OCI-LY3 (cell line): ENCODE results near the gene SLC4A7.

Experiments
- H2AFZ ChIP-seq: fragments of 200-600, 300-600 bp; shearing (Covaris generic); 2 replicates; pipeline ENCODE4 v1.6.0; 2014; ENCODE audit warnings: antibody characterized with exemption, low read depth, low read length
- H3K27ac ChIP-seq: fragments of 200-600, 300-600 bp; sonication (generic); 2 replicates; pipeline ENCODE4 v1.5.1; 2014; ENCODE audit warnings: mild to moderate bottlenecking, low read length, moderate library complexity, mixed read lengths
- H3K27me3 ChIP-seq: fragments of 200-600, 300-600 bp; sonication (generic); 2 replicates; pipeline ENCODE4 v1.6.1; 2014; ENCODE audit warnings: low read depth, low read length, mixed read lengths
- H3K36me3 ChIP-seq: fragments of 200-600, 300-600 bp; sonication (generic); replicated peaks from 2 replicates; pipeline ENCODE3; 2014; ENCODE audit warnings: low read depth, low read length, mixed read lengths
- H3K4me1 ChIP-seq: fragments of 300-600, 200-600 bp; sonication (generic); 2 replicates; pipeline ENCODE4 v1.6.1; 2014; ENCODE audit warnings: low read length, mixed read lengths
- H3K4me2 ChIP-seq: fragments of 200-600, 300-600 bp; sonication (generic); 2 replicates; pipeline ENCODE4 v1.6.1; 2014; ENCODE audit warnings: low read length, mixed read lengths
- H3K4me3 ChIP-seq: fragments of 300-600, 200-600 bp; sonication (generic); 2 replicates; pipeline ENCODE4 v1.5.1; 2014; ENCODE audit warnings: antibody characterized with exemption, mild to moderate bottlenecking, low read length, moderate library complexity
- H3K79me2 ChIP-seq: fragments of 300-600, 200-600 bp; shearing (Covaris generic); 2 replicates; pipeline ENCODE4 v1.6.1; 2014; ENCODE audit warnings: mild to moderate bottlenecking, low read length, mixed read lengths
- H3K9ac ChIP-seq: fragments of 300-600, 200-600 bp; shearing (Covaris generic); 2 replicates; pipeline ENCODE4 v1.6.0; 2014; ENCODE audit warnings: mild to moderate bottlenecking, low read length, moderate library complexity
- H3K9me3 ChIP-seq: fragments of 200-600, 300-600 bp; shearing (Covaris generic); 2 replicates; pipeline ENCODE4 v1.6.1; 2014; ENCODE audit warnings: low read length, mixed read lengths; ENCODE audit not compliant: insufficient read depth
- H4K20me1 ChIP-seq: fragments of 200-600, 300-600 bp; sonication (generic); 2 replicates; pipeline ENCODE4 v1.6.1; 2016; ENCODE audit warnings: low read length, mixed read lengths; ENCODE audit not compliant: insufficient read depth
- CTCF ChIP-seq: fragments of 200-600, 300-600 bp; sonication (generic); IDR thresholded peaks from 2 replicates; pipeline ENCODE4 v1.5.1; 2014; ENCODE audit warnings: antibody characterized with exemption, low read length, low read depth
- EZH2phosphoT487 ChIP-seq: fragments of 200-600 bp; shearing (Covaris generic); IDR thresholded peaks from 2 replicates; pipeline ENCODE4 v1.6.1; 2018; ENCODE audit warnings: antibody characterized with exemption, mixed run types, low read depth

Gene SLC4A7

GRCh38 chr3:27487383-27487782 is 3.2 kb upstream of the SLC4A7 start:
- Histone ChIP-seq H3K4me3 (no peak overlapping the region), H3K4me1 (peaks cover 3% of the 10 kb centered on the region; the same call in 1 of the 2 replicates), H4K20me1 (no peaks in the 10 kb centered on the region), H3K4me2 (no peak overlapping the region), H3K27ac (no peak overlapping the region), H3K27me3 (no peaks in the 10 kb centered on the region), H3K79me2 (peaks cover 18% of the 10 kb centered on the region), H3K9ac (no peak overlapping the region), H3K36me3 (no peaks in the 10 kb centered on the region), H2AFZ (no peak overlapping the region), H3K9me3 (no peaks in the 10 kb centered on the region)
- TF ChIP-seq EZH2phosphoT487: no peak
- no peak for TF ChIP-seq CTCF

GRCh38 chr3:27486336-27486735 is 2.2 kb upstream of the SLC4A7 start:
- no peaks in the 10 kb centered on the region for H3K9me3 ChIP-seq
- peaks cover 7% of the 10 kb centered on the region for H3K36me3 ChIP-seq
- no peak overlapping the region for H3K4me2 ChIP-seq
- peaks cover 13% of the 10 kb centered on the region for H3K4me1 ChIP-seq
- H3K27ac ChIP-seq: no peak overlapping the region
- peaks cover 29% of the 10 kb centered on the region for H3K79me2 ChIP-seq
- no peak overlapping the region for H3K4me3 ChIP-seq
- H3K27me3 ChIP-seq: no peaks in the 10 kb centered on the region
- H3K9ac ChIP-seq: no peak overlapping the region
- H4K20me1 ChIP-seq: peaks cover 10% of the 10 kb centered on the region
- TF ChIP-seq EZH2phosphoT487 (no peak), CTCF (no peak)
- H2AFZ ChIP-seq: no peak overlapping the region

- no peak overlapping the region for H3K27ac ChIP-seq
- H3K27me3 ChIP-seq: no peaks in the 10 kb centered on the region
- no peaks in the 10 kb centered on the region for H3K9me3 ChIP-seq
- peaks cover 11% of the 10 kb centered on the region for H3K36me3 ChIP-seq
- no peak overlapping the region for H2AFZ ChIP-seq
- peaks cover 18% of the 10 kb centered on the region for H3K4me1 ChIP-seq
- no peak overlapping the region for H3K4me3 ChIP-seq
- peaks cover 15% of the 10 kb centered on the region for H4K20me1 ChIP-seq
- H3K79me2 ChIP-seq: peaks cover 33% of the 10 kb centered on the region
- no peak overlapping the region for H3K9ac ChIP-seq
- no peak overlapping the region for H3K4me2 ChIP-seq
- TF ChIP-seq CTCF (no peak), EZH2phosphoT487 (no peak)
Measured at GRCh38 chr3:27485866-27486265, 1.7 kb upstream of the SLC4A7 start.

- Histone ChIP-seq H3K27me3 (no peaks in the 10 kb centered on the region), H3K9ac (peak overlapping the region; percentile 96), H3K4me1 (peaks cover 34% of the 10 kb centered on the region), H3K27ac (peak overlapping the region; percentile 76), H3K4me3 (peak overlapping the region; percentile 93), H4K20me1 (peaks cover 36% of the 10 kb centered on the region), H3K79me2 (peaks cover 58% of the 10 kb centered on the region), H3K9me3 (no peaks in the 10 kb centered on the region), H2AFZ (peak overlapping the region; percentile 75), H3K4me2 (peak overlapping the region; percentile 87), H3K36me3 (peaks cover 33% of the 10 kb centered on the region)
- no peak for TF ChIP-seq EZH2phosphoT487
- TF ChIP-seq CTCF: no peak
Measured at GRCh38 chr3:27483117-27484014, 818 bp downstream of the SLC4A7 start.
